ENCODE results near the gene TMEM150B.

The TMEM150B gene

DNA sequence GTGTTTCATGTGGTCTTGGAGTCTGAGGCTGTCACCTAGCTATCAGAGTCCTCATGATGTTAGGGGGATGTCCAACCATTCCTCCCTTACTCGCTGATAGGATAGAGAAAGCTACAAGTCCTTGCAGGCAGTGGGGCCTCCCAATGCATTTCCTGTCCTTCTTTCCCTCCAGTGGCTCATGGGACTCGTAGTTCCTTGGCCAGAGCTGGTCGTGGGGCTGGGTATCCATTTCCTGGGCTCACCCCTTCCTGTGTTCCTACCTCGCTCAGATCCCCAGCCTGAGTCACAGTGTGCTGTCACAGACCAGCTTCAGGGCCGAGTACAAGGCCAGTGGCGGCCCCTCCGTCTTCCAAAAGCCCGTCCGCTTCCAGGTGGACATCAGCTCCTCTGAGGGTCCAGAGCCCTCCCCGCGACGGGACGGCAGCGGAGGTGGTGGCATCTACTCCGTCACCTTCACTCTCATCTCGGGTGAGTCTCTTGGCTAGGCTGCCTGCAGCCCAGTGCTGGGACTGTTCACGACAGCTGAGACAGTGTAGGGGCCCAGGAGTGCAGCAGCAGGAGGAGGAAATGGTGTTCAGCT, 19.1 kb downstream of the TMEM150B start:
- DNase-seq (ENCODE audit: low spot score), result peak; percentile 24

DNA sequence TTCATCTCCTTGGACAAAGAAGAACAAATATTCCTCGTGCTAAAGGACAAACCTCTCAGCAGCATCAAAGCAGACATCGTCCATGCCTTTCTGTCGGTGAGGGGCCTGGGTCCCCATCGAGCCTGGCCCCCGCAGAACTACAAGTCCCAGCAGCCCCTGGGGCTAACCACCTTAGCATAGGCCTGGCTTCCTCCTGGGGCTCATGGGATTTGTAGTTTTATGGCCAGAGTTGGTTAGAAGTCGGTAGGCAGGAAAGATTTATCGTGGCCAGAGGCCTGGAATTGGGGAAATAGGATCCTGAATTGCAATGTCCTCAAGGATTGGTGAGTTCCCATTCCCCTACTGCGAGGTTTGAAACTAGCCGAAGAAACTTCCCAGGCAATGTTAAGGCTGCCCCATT, 19.6 kb downstream of the TMEM150B start:
- peak; percentile 31 for DNase-seq (ENCODE audit: low spot score)

DNA sequence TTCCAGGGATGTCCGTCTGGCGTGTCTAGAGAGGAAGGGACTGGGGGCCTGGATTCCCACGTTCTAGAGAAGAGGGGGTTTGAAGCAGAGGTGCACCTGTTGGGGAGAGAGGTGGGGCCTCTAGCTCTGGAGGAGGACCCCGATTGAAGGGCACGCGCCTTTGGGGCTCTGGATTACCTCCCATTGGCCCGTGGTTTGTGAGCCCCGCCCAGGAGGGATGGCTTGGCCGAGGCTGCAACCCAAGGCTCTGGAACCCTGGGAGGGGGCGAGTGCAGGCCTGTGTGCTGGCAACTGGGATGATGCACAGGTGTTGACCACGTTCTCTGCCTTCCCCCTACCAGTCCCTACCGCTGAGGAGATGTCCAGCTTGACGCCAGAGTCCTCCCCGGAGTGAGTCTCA, 20.2 kb downstream of the TMEM150B start:
- no peak for DNase-seq (ENCODE audit: low spot score)

- DNase-seq (ENCODE audit: low spot score), result peak; percentile 68
Measured at GRCh38 chr19:55304279-55304978, 20.7 kb downstream of the TMEM150B start.

DNA sequence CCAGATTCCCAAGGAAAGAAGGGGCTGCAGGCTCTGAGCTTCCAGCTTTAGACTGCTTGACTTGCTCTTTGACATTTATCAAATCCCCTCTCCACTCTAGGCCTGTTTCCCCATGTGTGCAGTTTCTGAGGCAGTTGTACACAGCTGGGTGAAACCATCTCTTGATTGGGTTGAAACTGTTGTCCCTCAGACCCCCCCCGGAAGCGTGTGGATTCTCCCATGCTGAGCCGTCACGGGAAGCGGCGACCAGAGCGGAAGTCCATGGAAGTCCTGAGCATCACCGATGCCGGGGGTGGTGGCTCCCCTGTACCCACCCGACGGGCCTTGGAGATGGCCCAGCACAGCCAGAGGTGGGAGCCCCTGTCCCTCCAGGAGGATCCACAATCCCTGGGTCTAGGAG, 21.7 kb downstream of the TMEM150B start:
- DNase-seq (ENCODE audit: low spot score), result no peak

GRCh38 chr19:55302318-55302703, 22.8 kb downstream of the TMEM150B start:
- no peak for DNase-seq (ENCODE audit: low spot score)

GRCh38 chr19:55301459-55302317, 23.5 kb downstream of the TMEM150B start:
- peak; percentile 80 for DNase-seq (ENCODE audit: low spot score)

DNA sequence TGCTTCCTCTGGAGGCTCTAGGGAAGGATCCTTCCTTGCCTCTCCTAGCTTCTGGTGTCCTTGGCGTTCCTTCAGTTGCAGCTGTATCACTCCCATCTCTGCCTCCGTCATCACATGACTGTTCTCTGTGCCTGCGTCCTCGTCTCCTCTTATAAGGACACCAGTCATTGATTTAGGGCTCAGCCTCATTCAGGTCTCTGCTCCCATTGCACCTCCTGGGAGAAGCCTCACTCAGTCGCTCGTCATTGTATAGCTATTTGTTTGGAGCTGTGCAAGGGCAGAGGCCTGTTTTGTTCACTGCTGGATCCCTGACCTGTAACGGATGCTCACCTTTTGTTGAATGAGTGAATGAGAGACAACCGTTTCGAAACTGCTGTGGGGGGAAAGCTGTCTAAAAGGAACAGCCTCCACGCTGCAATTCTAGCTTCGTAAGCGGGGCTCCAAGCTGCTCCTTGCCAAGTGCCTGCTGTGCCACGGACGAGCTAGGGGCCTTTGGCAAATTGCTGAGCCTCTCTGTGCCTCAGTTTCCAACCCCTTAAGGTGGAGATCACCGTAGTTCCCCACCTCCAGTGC, 24.2 kb downstream of the TMEM150B start:
- no peak for DNase-seq (ENCODE audit: low spot score)

DNA sequence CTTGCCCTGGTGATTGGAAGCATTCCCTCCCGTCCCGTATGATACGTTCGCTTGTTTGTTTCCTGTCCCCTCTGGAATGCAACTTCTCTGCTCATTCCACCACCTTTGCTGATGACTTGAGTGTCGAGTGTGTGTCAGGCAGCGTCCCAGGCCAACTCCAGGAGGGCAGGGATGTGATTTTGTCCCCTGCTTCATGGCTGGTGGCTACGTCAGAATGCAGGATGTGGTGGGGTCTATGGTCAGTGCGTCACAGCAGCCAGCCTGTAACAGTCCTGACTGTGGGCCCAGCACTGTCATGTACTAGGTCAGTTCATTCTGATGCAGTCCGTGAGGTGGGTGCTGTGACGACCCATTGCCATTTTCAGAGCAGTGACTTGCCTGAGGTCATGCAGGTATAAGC, 25.1 kb downstream of the TMEM150B start:
- no peak for DNase-seq (ENCODE audit: low spot score)

- DNase-seq (ENCODE audit: low spot score), result no peak
Measured at GRCh38 chr19:55297267-55297666, 27.9 kb downstream of the TMEM150B start.

GRCh38 chr19:55289117-55289796, 35.9 kb downstream of the TMEM150B start:
- DNase-seq (ENCODE audit: low spot score), result peak; percentile 64

- no peak for DNase-seq (ENCODE audit: low spot score)
Measured at GRCh38 chr19:55287361-55288079, 37.6 kb downstream of the TMEM150B start.

- no peak for DNase-seq (ENCODE audit: low spot score)
Measured at GRCh38 chr19:55285229-55285890, 39.8 kb downstream of the TMEM150B start.

DNA sequence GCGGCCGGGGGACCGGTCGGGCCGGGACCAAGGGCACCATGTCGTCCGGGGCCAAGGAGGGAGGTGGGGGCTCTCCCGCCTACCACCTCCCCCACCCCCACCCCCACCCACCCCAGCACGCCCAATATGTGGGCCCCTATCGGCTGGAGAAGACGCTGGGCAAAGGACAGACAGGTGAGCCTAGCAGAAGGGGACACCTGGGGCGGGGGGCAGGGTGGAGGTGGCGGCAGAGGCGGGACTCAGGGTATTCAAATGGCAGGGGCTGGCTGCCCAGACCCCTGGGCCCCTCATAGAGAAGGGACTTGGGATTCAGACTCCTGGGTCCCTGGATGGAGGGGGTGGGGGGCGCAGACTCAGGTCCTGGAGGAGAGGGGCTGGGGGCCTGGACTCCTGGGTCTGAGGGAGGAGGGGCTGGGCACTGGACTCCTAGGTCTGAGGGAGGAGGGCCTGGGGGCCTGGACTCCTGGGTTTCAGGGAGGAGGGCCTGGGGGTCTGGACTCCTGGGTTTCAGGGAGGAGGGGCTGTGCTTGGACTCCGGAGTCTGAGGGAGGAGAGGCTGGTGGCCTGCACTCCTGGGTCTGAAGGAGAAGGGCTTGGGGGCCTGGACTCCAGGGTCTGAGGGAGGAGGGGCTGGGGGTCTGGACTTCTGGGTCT, 40.6 kb downstream of the TMEM150B start:
- no peak for DNase-seq (ENCODE audit: low spot score)

DNA sequence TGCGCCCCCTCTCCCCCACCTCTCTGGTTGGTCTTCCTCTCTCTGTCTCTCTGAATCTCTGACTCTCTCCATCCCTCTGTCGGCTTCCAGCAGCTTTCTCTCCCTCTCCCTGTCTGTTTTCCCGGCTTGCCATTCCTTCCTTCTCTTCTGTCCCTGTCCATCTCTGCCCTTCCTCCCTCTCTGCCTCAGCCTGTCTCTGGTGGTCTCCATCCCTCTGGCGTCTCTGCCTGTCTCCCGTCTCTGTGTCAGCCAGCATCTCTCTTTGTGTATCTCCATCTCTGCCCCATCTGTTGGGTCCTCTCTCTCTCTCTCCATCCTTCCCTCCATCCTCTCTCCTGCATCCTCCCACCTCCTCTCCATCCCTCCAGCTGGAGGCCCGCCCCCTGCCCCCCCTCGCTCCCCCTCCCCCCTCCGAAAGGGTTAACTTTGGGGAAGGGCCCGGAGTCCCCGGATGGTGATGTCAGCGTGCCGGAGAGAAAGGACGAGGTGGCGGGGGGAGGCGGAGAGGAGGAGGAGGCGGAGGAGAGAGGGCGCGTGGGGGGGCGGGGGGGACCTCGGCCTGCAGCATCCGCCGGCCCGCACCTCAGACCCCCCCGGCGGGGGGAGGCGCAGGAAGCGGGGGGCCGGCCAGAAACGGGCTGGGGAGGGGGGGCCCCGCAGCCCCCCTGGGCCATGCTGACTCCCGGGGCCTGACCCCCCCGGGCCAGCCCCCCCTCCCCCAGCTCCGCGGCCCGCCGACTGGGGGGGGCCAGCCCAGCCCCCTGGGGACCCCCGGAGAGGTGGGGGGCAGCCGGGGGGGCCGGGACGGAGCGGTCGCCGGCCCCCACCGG, 41.4 kb downstream of the TMEM150B start, which contains the start of gene BRSK1:
BRSK1 (plus strand) TSS at position 450 of the 830 bp plus-strand sequence. CDS start 446 bp downstream, outside the sequence.
- peak; percentile 77 for DNase-seq (ENCODE audit: low spot score)

DNA sequence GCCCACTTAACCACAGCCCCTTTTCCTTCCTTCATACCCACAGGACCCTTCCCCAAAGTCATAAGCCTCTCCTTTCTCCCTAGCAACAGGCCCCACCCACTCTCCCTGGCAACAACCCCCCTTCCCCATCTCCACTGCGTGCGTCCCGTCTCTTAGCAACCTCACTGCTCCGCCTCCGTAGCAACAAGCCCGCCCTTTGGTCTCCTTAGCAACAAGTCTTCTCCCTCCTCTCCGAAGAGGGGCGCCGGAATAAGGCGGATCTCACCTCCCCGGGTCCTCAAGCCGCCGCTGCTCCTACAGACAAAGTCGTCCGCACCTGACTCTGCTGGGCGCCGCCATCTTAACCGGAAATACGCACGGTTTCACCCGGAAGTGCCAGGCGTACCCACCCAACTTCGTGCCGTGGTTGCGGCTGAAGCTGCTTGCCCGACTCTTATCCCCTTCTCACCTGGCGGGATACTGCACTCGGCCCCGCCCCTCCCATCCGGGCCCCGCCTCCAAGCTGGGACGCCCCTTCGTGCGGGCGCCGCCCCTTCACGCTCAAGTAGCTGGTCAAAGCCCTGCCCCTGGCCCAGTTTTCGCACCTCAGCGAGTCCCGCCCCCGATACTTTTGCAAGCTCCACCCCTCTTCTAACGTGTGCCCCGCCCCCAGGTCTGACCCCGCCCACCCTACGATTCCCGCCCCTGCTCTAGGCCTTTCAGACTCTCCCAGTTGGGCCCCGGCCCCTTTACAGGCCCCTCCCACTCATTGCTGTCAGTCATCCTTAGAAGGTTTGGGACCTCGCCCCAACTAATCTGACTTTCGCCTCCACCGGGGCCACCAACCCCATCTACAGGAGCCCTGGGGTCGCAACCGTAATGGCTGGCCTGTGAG, 45.1 kb downstream of the TMEM150B start, which contains the start of gene HSPBP1:
HSPBP1 (minus strand) TSS at position 341 of the 874 bp plus-strand sequence. CDS start 502 bp downstream, outside the sequence.
- peak; percentile 93 for DNase-seq (ENCODE audit: low spot score)

- DNase-seq (ENCODE audit: low spot score), result no peak
Measured at GRCh38 chr19:55279340-55279739, 45.8 kb downstream of the TMEM150B start.

Data from RKO (cell line).